Hindlimb muscle (tissue), 1 donor: ENCODE data around the gene SPRY4. TPM values are rescaled to one million over a fixed set of nuclear protein-coding genes. Genes with fewer than 3 reads are reported as not detected.
"Not testable (repeated sequence)": the region's sequence is repeated elsewhere in the genome, so short reads cannot be mapped to it uniquely, and the experiment has no call there.

Source experiments
- DNase-seq: peaks from one replicate; pipeline ENCODE4 v3.0.0-alpha.2; 2013
- polyA plus RNA-seq: library from polyadenylated mRNA; unstranded; fragments of 120-200 nt; gene quantifications from one replicate; pipeline ENCODE4 v1.2.1, GENCODE V29; 2013; ENCODE audit not compliant: insufficient read length

Gene SPRY4
- polyA plus RNA-seq, 1 donor: 47.3 TPM

GRCh38 chr5:142334538-142334937 is 9.7 kb upstream of the SPRY4 start:
- no peak for DNase-seq

DNA sequence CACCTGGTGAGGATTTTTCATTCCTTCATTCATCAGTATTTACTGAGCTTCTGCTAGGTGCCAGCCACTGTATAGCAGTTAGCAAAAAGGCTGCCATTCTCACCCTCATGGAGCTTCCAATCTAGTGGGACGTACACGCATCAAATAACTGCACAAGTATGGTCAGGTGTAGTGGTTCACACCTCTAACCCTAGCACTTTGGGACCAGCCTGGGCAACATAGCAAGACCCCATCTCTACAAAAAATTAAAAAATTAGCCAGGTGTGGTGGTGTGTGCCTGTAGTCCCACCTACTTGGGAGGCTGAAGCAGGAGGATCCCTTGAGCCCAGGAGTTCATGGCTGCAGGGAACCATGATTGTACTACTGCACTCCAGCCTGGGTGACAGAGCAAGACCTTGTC is 8.9 kb upstream of the SPRY4 start:
- not testable (repeated sequence) for DNase-seq

DNA sequence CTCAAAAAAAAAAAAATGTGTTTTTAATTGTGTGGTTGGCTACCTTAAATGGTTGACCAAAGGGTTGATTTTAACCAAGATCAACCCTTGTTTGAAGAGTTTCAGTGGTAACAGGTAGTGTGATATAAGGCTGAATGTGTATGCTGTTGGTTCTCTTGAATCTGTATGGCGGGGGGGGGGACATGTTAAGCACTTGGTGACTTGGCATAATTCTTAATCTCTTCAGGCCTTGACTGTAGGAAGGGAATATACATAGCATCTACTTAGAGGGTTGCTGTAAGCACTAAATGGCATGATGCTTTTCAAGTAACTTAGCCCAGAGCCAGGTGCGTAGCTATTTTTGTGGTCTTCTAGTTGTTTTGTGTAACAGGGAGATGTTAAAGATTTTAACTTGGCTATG is 5.6 kb upstream of the SPRY4 start:
- no peak for DNase-seq

- no peak for DNase-seq
Observed at GRCh38 chr5:142330026-142330425, 5.2 kb upstream of the SPRY4 start.

DNA sequence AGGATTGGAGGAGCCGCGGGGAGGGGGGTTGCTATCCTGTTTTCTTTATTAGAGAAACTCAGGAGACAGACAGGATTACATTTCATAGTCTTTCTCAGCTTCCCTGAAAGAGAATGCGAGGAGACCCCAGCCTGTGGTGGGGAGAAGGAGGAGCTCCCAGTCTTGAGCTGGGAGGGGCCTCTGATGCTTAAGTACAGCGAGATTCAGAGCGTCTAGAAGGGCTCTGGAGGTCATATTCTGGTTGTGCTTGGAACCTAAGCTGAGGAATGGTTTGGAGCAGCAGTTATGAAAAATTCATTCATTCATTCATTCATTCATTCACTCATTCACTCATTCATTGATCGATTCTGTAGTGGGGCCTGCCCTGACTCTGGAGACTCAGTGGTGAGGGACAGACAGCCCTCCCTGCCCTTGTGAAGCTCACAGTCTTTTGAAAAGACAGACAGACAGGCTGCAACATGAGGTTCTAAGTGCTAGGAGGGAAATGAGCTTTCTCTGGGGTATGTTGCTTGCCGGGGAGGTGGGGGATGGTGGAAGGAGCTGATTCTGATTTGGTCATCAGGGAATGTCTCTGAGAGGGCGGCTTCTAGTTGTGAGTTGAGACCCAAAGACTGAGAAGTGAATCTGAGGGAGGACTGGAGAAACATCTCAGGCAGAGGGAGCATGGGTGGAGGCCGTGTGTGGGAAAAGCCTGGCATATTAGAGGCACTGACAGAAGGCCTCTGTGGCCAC is 2.5 kb upstream of the SPRY4 start:
- no peak for DNase-seq

GRCh38 chr5:142326480-142326938 is 1.7 kb upstream of the SPRY4 start:
- DNase-seq: no peak

DNA sequence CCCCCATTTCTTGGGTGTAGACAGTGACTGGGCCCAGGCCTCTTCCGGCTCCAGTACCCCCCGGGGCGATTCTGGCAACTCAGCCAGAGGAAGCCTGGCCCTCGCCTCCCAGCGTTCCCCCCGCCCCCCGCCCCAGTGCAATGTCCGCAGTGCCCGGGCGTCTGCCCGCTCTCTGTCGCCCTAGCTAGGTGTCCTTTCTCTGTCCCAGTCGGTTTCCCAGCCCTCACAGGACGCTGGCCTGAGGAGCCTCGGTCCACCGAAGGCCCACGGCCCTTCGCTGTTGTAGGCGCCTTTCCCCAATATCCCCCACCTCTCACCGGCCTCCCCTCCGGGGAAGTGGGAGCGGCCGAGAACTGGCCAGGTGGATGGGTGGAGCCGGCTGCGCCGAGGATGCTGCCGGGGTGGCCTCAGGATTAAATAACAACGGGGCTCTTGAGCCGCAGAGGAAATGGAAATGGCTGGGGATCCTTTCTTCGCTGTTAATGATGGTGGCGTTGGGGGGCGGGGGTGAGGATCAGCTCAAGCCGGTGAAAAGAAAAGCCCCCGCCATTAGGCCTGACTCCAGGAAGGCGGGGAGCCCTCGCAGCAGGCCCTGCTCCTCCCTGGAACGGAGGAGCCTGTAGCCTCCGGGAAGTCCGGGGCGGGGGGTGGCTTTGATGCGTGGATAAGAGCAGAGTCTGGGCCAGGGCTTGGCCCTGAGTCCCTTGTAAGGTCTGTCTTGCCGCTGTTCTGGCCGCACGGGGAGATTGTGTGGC is 1.1 kb upstream of the SPRY4 start:
- peak; percentile 63 for DNase-seq

GRCh38 chr5:142324136-142324870 is 518 bp downstream of the SPRY4 start:
- no peak for DNase-seq

DNA sequence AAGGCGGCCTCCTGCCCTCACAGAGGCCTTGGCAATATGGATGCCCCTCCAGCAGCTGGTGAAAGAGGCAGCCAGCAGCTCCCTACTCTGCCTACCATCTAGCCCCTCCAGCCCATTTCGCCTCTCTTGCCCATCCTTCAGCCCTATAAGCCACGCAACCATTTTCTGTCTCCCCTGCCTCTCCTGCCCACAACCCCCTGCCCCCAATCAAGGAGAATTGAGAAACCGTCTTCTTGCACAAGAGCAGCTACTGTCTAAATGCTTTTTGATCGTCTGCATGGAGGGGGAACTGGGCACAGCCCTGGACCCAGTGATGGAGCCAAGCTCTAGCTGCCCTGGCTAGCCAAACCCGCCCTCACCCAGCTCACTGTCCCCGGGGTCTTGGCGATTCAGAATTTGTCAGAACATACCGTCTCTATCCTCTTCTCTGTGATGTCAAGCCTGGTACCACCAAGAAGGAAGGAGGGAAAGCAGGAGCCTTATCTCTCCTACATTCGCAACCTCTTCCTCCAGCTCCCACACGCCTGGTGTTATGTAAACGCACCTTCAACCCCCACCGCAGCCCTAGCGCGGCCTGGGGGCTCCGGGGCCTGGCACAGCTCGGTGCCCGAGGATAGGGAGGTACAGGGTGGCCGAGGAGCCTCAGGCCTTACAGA is 1.2 kb downstream of the SPRY4 start:
- DNase-seq: no peak

DNA sequence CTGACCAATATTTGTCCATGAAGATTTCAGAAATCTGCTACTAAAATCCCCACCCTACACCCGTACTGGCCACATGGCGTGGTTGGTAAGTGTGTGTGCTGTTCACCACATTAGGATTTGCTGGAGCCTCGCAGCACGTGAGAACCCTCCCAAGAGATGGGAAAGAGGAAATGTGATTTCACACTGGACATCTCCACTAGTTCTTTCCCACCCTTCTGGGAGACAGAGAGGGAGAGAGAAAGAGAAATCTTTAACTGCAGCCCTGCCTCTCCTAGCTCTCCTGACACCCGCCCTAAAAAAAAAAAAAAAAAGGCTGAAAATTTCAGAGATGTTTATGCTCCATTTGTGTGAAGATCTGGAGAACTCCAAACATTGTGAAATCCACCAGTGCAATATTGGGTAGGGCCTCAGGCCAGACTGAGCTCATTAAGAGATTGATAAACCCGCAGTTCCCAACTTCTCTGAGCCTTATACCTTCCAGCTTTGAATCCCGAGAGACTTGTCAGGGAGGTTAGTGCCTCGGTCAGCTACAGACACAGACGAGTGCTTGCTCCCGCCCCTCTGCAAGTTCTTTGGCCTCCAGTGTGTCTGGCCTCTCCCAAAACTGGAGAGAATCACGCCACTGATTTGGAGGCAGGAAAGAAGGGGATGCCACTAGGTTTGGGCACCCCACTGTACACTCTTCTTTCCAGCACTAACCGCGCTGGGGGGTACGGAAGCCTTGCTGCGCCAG is 1.9 kb downstream of the SPRY4 start:
- no peak for DNase-seq

DNA sequence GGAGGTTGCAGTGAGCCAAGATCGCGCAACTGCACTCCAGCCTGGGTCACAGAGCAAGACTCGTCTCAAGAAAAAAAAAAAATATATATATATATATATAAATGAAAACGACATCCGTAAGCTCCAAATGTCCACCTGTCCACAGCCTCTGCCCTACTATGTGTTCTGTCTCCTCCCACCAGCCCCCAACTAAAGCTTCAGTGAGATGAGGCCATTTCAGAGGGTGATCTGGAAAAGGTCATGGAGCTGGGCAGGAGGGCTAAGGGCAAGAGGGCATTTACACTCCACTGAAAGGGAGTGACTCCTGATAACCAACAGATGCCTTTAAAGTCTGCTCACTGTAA is 2.4 kb downstream of the SPRY4 start:
- no peak for DNase-seq

DNA sequence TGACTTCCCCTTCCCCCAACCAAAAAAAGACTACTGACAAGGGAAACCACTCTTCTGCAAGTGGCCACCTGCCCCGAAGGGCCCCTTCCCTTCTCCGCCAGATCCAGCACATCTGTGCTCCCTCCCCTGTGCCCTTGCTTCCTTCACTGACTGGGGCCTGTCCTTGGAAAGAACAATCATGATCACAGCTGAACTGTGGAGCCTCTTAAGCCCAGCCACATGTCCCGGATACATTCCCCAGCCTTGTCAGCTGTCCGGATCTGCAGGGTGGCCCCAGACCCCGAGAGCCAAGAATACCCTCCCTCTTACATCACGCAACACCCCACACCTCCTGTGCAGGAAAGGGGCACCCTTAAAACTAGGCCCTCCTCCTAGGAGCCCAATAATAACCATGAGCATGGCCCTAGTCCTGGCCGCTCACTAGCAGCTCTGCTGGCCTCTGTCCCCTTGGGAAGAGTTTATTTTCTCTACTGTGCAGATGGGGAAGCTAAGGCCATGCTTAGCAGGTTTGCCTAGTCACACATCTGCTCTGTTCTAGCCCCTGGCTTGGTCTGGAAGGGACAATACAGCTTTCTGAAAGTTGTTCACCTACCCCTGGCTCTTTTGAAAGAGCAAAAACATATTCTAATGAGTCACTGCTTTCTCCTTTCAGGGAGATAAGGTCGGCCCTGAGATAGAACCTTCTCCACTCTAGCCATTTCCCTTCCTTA is 3.8 kb downstream of the SPRY4 start:
- peak; percentile 71 for DNase-seq

- no peak for DNase-seq
Observed at GRCh38 chr5:142320430-142320738, 4.4 kb downstream of the SPRY4 start.

GRCh38 chr5:142319560-142320429 is 5.0 kb downstream of the SPRY4 start:
- DNase-seq: no peak

DNA sequence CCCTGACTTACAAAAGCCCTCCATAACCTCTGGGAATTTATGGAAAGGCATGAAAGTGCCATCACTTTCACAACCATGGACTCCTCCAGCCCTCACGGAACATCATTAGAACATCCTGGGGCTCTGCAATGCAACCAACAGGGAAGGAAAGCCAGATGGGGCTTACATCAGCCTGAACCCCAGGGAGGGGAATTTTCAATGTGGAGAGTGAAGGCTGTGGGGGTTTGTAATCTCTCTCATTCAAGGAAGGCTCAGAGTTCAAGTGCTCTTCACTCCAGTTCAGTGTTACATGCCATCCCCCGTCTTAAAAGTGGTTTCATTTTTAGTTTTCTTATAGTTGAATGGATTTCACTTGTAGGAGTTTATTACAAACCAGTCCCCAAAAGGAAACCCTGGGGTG is 5.7 kb downstream of the SPRY4 start:
- DNase-seq: no peak

- DNase-seq: no peak
Observed at GRCh38 chr5:142317753-142318152, 7.1 kb downstream of the SPRY4 start.

- DNase-seq: no peak
Observed at GRCh38 chr5:142317173-142317572, 7.6 kb downstream of the SPRY4 start.

DNA sequence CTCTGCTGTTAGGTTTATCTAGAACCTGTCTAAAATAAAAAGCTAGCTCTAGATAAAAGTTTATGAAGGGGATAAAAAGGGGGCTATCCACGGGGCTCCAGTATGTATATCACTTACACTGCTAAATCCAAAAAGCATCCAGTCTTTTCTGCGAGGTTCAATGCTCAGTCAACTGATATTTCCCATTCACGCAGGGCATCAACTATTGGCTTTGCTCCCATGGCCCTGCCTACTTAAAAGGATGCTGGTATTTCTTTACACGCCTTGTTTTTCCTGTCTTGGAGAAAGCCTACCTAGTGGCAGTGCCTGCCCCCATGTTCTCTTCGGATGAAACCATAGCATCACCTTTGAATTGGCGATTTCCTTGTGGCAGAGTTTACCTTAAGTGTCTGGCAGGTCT is 8.1 kb downstream of the SPRY4 start:
- DNase-seq: no peak

GRCh38 chr5:142316051-142316450 is 8.8 kb downstream of the SPRY4 start:
- DNase-seq: peak; percentile 65

- no peak for DNase-seq
Observed at GRCh38 chr5:142315096-142315900, 9.5 kb downstream of the SPRY4 start.
